ENCODE data around the gene AKR1C8.

The AKR1C8 gene

DNA sequence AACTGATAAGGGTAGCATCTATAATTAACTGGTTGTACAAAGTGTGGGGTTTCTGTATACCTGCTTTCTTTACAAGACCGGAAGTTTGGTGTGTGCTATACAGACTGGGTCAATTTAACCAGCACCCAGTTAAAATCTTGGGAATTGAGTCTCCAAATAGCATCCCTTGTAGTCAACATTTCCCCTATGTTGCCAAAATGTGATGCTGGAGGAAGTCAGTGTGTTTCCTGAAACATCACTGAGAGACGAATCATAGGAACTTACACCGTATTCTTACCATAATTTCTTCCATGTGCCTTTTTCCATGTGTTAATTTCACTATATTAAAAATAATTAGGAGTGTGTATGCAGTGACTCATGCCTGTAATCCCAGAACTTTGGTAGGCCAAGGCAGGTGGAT is 13.4 kb upstream of the AKR1C8 start:
- intact Hi-C loops (cut with DNase I; ENCODE audit: low total_unique reads) = no loop called here

DNA sequence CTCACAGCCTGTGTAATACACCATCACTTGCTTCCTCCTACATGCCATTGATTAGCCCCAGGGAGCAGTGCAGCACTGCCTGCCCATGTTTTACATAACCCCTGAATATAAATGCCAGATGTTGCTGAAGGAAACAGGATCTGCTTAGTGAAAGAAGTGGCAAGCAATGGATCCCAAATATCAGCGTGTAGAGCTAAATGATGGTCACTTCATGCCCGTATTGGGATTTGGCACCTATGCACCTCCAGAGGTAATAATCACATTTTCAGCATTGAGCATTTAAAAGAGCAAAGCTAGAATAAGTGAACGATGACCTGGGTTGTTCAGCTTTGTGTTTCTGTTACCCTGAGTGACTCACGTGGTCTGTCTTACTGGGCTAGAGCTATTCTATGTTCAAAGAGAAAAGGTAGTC is 11.8 kb upstream of the AKR1C8 start, which contains the start of gene AKR1C4:
Gene AKR1C4, plus strand, starts transcription at position 136 of the 412 bp plus-strand sequence. Its CDS starts 31 bp downstream, at position 167.
- no peak within 1 kb of the TSS for H3K27ac ChIP-seq
- peaks cover 0 to 4% (median 0%) of the 10 kb centered on the region in 3 donors for H3K9me3 ChIP-seq
- H3K4me1 ChIP-seq = no peaks in the 10 kb centered on the region
- no peaks in the 10 kb centered on the region for H3K36me3 ChIP-seq
- DNase-seq = no peak
- no peaks in the 10 kb centered on the region for H3K27me3 ChIP-seq
- TF ChIP-seq, protein P1, sequence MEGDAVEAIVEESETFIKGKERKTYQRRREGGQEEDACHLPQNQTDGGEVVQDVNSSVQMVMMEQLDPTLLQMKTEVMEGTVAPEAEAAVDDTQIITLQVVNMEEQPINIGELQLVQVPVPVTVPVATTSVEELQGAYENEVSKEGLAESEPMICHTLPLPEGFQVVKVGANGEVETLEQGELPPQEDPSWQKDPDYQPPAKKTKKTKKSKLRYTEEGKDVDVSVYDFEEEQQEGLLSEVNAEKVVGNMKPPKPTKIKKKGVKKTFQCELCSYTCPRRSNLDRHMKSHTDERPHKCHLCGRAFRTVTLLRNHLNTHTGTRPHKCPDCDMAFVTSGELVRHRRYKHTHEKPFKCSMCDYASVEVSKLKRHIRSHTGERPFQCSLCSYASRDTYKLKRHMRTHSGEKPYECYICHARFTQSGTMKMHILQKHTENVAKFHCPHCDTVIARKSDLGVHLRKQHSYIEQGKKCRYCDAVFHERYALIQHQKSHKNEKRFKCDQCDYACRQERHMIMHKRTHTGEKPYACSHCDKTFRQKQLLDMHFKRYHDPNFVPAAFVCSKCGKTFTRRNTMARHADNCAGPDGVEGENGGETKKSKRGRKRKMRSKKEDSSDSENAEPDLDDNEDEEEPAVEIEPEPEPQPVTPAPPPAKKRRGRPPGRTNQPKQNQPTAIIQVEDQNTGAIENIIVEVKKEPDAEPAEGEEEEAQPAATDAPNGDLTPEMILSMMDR (IDR thresholded peaks at IDR 0.05) = no peak
- intact Hi-C loops (cut with DNase I; ENCODE audit: low total_unique reads) = no loop called here
- no peak within 1 kb of the TSS for H3K4me3 ChIP-seq

More for the DNA sequence above, 13.4 kb upstream of the AKR1C8 start:
- no peak overlapping the region for H3K27ac ChIP-seq
- DNase-seq = no peak
- H3K36me3 ChIP-seq = no peaks in the 10 kb centered on the region
- H3K9me3 ChIP-seq = peaks cover 0 to 12% (median 10%) of the 10 kb centered on the region in 3 donors
- H3K4me1 ChIP-seq = no peaks in the 10 kb centered on the region
- H3K4me3 ChIP-seq = no peak overlapping the region
- TF ChIP-seq, protein P1 (IDR thresholded peaks at IDR 0.05) = no peak
- no peaks in the 10 kb centered on the region for H3K27me3 ChIP-seq

DNA sequence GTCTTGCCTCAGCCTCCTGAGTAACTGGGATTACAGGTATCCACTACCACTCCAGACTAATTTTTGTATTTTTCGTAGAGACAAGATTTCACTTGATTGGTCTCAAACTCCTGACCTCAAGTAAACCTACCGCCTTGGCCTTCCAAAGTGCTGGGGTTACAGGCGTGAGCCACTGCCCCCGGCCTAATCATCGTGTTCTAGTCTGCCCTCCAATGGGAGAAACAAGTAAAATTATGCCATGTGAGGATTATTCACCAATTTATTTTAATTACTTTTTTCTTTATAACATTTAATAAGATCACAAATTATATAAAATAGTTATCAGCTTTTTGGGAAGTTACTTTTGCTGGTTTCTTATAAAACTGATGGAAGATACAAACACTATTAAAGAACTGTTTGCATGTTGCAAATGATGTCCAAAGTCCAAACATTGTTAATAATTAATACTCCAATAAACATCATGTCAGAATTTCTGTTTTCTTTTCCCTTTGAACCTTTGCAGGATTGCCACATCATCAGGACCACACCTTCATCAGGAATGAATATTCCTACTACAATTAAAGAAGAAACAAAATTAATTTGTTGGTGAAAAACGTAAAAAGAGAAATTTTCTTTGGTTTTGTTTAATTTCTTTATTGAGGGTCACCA is 10.9 kb upstream of the AKR1C8 start:
- intact Hi-C loops (cut with DNase I; ENCODE audit: low total_unique reads) = no loop called here

DNA sequence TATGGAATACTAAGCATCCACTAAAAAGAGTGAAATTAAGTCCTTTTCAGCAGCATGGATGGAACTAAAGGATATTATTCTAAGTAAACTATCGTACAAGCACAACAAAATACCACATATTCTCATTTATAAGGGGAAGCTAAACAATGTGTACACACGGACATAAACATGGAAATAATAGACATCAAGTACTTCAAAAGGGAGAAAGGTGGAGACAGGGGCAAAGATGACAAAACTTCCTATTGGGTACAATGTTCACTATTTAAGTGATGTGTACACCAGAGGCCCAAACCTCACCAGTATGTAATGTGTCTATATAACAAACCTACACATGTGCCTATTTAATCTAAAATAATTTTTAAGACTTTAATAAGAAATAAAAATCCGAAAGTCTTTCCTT is 9.5 kb upstream of the AKR1C8 start:
- no peak for DNase-seq
- TF ChIP-seq, protein P1 (IDR thresholded peaks at IDR 0.05) = no peak
- Histone ChIP-seq H3K27me3 (no peaks in the 10 kb centered on the region), H3K9me3 (no peaks in the 10 kb centered on the region), H3K4me3 (no peak overlapping the region), H3K4me1 (no peaks in the 10 kb centered on the region), H3K36me3 (no peaks in the 10 kb centered on the region), H3K27ac (no peak overlapping the region)
- intact Hi-C loops (cut with DNase I; ENCODE audit: low total_unique reads) = no loop called here

More for the DNA sequence above, 10.9 kb upstream of the AKR1C8 start:
- Histone ChIP-seq H3K9me3 (no peaks in the 10 kb centered on the region), H3K27ac (no peak overlapping the region), H3K36me3 (no peaks in the 10 kb centered on the region), H3K4me3 (no peak overlapping the region), H3K4me1 (no peaks in the 10 kb centered on the region), H3K27me3 (no peaks in the 10 kb centered on the region)
- TF ChIP-seq, protein P1 (IDR thresholded peaks at IDR 0.05) = no peak
- no peak for DNase-seq

DNA sequence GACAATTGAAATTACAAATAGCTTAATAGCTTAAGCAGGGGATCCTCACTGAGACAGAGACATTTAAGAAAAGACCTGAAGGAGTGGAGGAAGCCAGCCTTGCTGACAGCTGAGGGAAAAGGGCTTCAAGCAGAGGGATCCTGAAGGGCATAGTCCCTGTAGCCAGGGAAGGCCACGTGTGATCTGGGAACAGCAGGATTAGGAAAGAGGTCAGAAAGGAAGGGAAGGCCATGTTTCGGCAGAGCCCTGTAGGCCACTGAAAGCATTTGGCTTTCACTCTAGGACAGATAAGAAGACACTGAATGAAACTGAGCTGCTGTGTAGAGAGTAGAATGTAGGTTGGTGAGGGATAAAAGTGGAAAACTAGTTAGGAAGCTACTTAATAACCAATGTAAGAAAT is 3.4 kb upstream of the AKR1C8 start:
- Histone ChIP-seq H3K27ac (no peak overlapping the region), H3K4me3 (no peak overlapping the region), H3K4me1 (no peaks in the 10 kb centered on the region), H3K9me3 (no peaks in the 10 kb centered on the region), H3K27me3 (no peaks in the 10 kb centered on the region), H3K36me3 (no peaks in the 10 kb centered on the region)
- TF ChIP-seq, protein P1 (IDR thresholded peaks at IDR 0.05) = no peak
- DNase-seq = no peak
- intact Hi-C loops (cut with DNase I; ENCODE audit: low total_unique reads) = no loop called here

Data from tibial artery (tissue), 4 donors.